Mucosa of rectum (tissue), 2 donors: Measurements from ENCODE around the gene EIF2D.

Experiments
- H3K27ac ChIP-seq, 2 donors: one replicate each; pipeline ENCODE4 v1.7.0; 2013; ENCODE audit warnings: inconsistent platforms in 2 of 2, low read depth in 2 of 2, low read length in 2 of 2
- H3K27me3 ChIP-seq, 2 donors: one replicate each; pipeline ENCODE4 v1.7.0; 2013; ENCODE audit warnings: low read length in 2 of 2; ENCODE audit not compliant: control insufficient read depth in 2 of 2, insufficient read depth in 2 of 2
- H3K36me3 ChIP-seq, 2 donors: one replicate each; pipeline ENCODE4 v1.7.0; 2013; ENCODE audit warnings: low read length in 2 of 2; ENCODE audit not compliant: control insufficient read depth in 2 of 2, insufficient read depth in 2 of 2
- H3K4me1 ChIP-seq, 2 donors: one replicate each; pipeline ENCODE4 v1.7.0; 2013; ENCODE audit warnings: low read length in 2 of 2, mild to moderate bottlenecking in 1 of 2; ENCODE audit not compliant: control insufficient read depth in 2 of 2, insufficient read depth in 2 of 2
- H3K4me3 ChIP-seq, 2 donors: one replicate each; pipeline ENCODE4 v1.7.0; 2013; ENCODE audit warnings: low read length in 2 of 2
- H3K9ac ChIP-seq, 2 donors: one replicate each; pipeline ENCODE4 v1.7.0; 2013; ENCODE audit warnings: low read length in 2 of 2, low read depth in 1 of 2, mild to moderate bottlenecking in 1 of 2
- H3K9me3 ChIP-seq, 2 donors: one replicate each; pipeline ENCODE4 v1.7.0; 2013; ENCODE audit warnings: low read length in 2 of 2; ENCODE audit not compliant: control insufficient read depth in 2 of 2
- donor health status: healthy.
- donor health status: Normal muscosa, but diverticular disease.

The EIF2D gene

GRCh38 chr1:206612129-206612876 lies at the start of gene EIF2D:
Gene EIF2D, minus strand, starts transcription at chr1:206612465. Its CDS starts 123 bp downstream, at chr1:206612342.
- Histone ChIP-seq H3K27me3 (no peaks in the 10 kb centered on the region), H3K4me1 (peaks cover 6% of the 10 kb centered on the region in 2 donors), H3K9me3 (no peaks in the 10 kb centered on the region), H3K27ac (peak within 1 kb of the TSS; percentile 75 to 81), H3K36me3 (peaks cover 4 to 8% of the 10 kb centered on the region in 2 donors), H3K9ac (peak within 1 kb of the TSS; percentile 81 to 97), H3K4me3 (peak within 1 kb of the TSS; percentile 83 to 85)

- Histone ChIP-seq H3K36me3 (no peaks in the 10 kb centered on the region), H3K4me3 (no peak overlapping the region), H3K9ac (no peak overlapping the region), H3K9me3 (no peaks in the 10 kb centered on the region), H3K27ac (no peak overlapping the region), H3K27me3 (no peaks in the 10 kb centered on the region), H3K4me1 (peaks cover 21 to 25% of the 10 kb centered on the region in 2 donors)
Measured at GRCh38 chr1:206661161-206661820, 49.0 kb upstream of the EIF2D start.

GRCh38 chr1:206660136-206660535 lies 47.9 kb upstream of the EIF2D start:
- Histone ChIP-seq H3K27ac (peak overlapping the region in 1 of 2 donors; percentile 74), H3K9me3 (no peaks in the 10 kb centered on the region), H3K4me3 (no peak overlapping the region), H3K27me3 (no peaks in the 10 kb centered on the region), H3K9ac (no peak overlapping the region), H3K36me3 (no peaks in the 10 kb centered on the region), H3K4me1 (peaks cover 21 to 25% of the 10 kb centered on the region in 2 donors)

GRCh38 chr1:206658981-206659273 lies 46.7 kb upstream of the EIF2D start:
- H3K27me3 ChIP-seq: no peaks in the 10 kb centered on the region
- H3K9ac ChIP-seq: peak overlapping the region in 1 of 2 donors; percentile 36
- H3K9me3 ChIP-seq: no peaks in the 10 kb centered on the region
- no peaks in the 10 kb centered on the region for H3K36me3 ChIP-seq
- peak overlapping the region; percentile 5 to 74 for H3K27ac ChIP-seq
- H3K4me1 ChIP-seq: peaks cover 19 to 23% of the 10 kb centered on the region in 2 donors
- H3K4me3 ChIP-seq: peak overlapping the region; percentile 15 to 48

GRCh38 chr1:206658264-206658980 lies 46.2 kb upstream of the EIF2D start:
- no peaks in the 10 kb centered on the region for H3K36me3 ChIP-seq

GRCh38 chr1:206657751-206658150 lies 45.5 kb upstream of the EIF2D start:
- no peaks in the 10 kb centered on the region for H3K36me3 ChIP-seq
- H3K27me3 ChIP-seq: no peaks in the 10 kb centered on the region
- no peaks in the 10 kb centered on the region for H3K9me3 ChIP-seq
- H3K4me1 ChIP-seq: peaks cover 14 to 17% of the 10 kb centered on the region in 2 donors
- H3K4me3 ChIP-seq: peak overlapping the region in 1 of 2 donors; percentile 29
- peak overlapping the region in 1 of 2 donors; percentile 5 for H3K9ac ChIP-seq
- H3K27ac ChIP-seq: no peak overlapping the region

More at GRCh38 chr1:206658264-206658980, 46.2 kb upstream of the EIF2D start:
- peak overlapping the region in 1 of 2 donors; percentile 29 for H3K4me3 ChIP-seq
- no peaks in the 10 kb centered on the region for H3K9me3 ChIP-seq
- H3K27ac ChIP-seq: peak overlapping the region; percentile 5 to 74
- peaks cover 14 to 18% of the 10 kb centered on the region in 2 donors for H3K4me1 ChIP-seq
- H3K9ac ChIP-seq: peak overlapping the region in 1 of 2 donors; percentile 5
- no peaks in the 10 kb centered on the region for H3K27me3 ChIP-seq

- H3K9ac ChIP-seq: no peak overlapping the region
- no peaks in the 10 kb centered on the region for H3K9me3 ChIP-seq
- H3K36me3 ChIP-seq: no peaks in the 10 kb centered on the region
- H3K4me3 ChIP-seq: no peak overlapping the region
- peaks cover 14 to 17% of the 10 kb centered on the region in 2 donors for H3K4me1 ChIP-seq
- H3K27ac ChIP-seq: no peak overlapping the region
- no peaks in the 10 kb centered on the region for H3K27me3 ChIP-seq
Measured at GRCh38 chr1:206656936-206657335, 44.7 kb upstream of the EIF2D start.

GRCh38 chr1:206655471-206655882 lies 43.2 kb upstream of the EIF2D start:
- Histone ChIP-seq H3K4me1 (peaks cover 14 to 17% of the 10 kb centered on the region in 2 donors), H3K9ac (no peak overlapping the region), H3K36me3 (no peaks in the 10 kb centered on the region), H3K27ac (no peak overlapping the region), H3K9me3 (no peaks in the 10 kb centered on the region), H3K4me3 (no peak overlapping the region), H3K27me3 (no peaks in the 10 kb centered on the region)

- H3K27ac ChIP-seq: no peak overlapping the region
- H3K4me3 ChIP-seq: no peak overlapping the region
- H3K9me3 ChIP-seq: no peaks in the 10 kb centered on the region
- peaks cover 10 to 12% of the 10 kb centered on the region in 2 donors for H3K4me1 ChIP-seq
- H3K36me3 ChIP-seq: no peaks in the 10 kb centered on the region
- no peak overlapping the region for H3K9ac ChIP-seq
- no peaks in the 10 kb centered on the region for H3K27me3 ChIP-seq
Measured at GRCh38 chr1:206654828-206655227, 42.6 kb upstream of the EIF2D start.
